Activated CD8-positive, alpha-beta T cell treated with anti-CD3 and anti-CD28 coated beads for 36 hours (primary cell): Measurements from ENCODE around the gene RAD21L1. TPM values are rescaled to one million over a fixed set of nuclear protein-coding genes. Genes with fewer than 3 reads are reported as not detected.

Source experiments
- ATAC-seq: fragments of 200-7000 bp; cut with Tn5 transposase; one replicate; pipeline ENCODE4 v1.10.0; 2021; ENCODE audit warnings: mild to moderate bottlenecking, moderate library complexity
- CTCF ChIA-PET: fragments of 350-600 bp; sonication (Branson Sonifier 250); formaldehyde crosslinking; loops from one replicate; lab custom pipeline; 2021; ENCODE audit warnings: antibody characterized with exemption; lab: Charles Lee
- POLR2A ChIA-PET: fragments of 350-600 bp; sonication (Branson Sonifier 250); formaldehyde crosslinking; loops from one replicate; lab custom pipeline; 2021; ENCODE audit warnings: antibody characterized with exemption; lab: Charles Lee
- DNase-seq: peaks from one replicate; pipeline ENCODE4 v3.0.0-alpha.2; 2020
- H3K27ac Mint-ChIP-seq: one replicate; pipeline ENCODE4 v1.8.0; 2021; ENCODE audit warnings: mild to moderate bottlenecking, mixed read lengths
- H3K27me3 Mint-ChIP-seq: one replicate; pipeline ENCODE4 v1.8.0; 2021; ENCODE audit warnings: mixed read lengths
- H3K36me3 Mint-ChIP-seq: one replicate; pipeline ENCODE4 v1.8.0; 2021; ENCODE audit warnings: low read depth, mixed read lengths
- H3K4me1 Mint-ChIP-seq: one replicate; pipeline ENCODE4 v1.8.0; 2021; ENCODE audit warnings: low read depth, mixed read lengths
- H3K4me3 Mint-ChIP-seq: one replicate; pipeline ENCODE4 v1.8.0; 2021; ENCODE audit warnings: mild to moderate bottlenecking, moderate library complexity, mixed read lengths
- H3K9me3 Mint-ChIP-seq: one replicate; pipeline ENCODE4 v1.8.0; 2021; ENCODE audit warnings: mixed read lengths
- intact Hi-C: fragments of 100-400 bp; cut with micrococcal nuclease; formaldehyde crosslinking; loops from one replicate; pipeline ENCODE4 v1.10.0; 2022
- total RNA-seq, 2 experiments: library from RNA; stranded (reverse); gene quantifications; one replicate each; pipeline ENCODE4 v1.2.3, GENCODE V29; 2021
- TF ChIP-seq, protein P1 (sequence below): fragments of 200-600 bp; IDR thresholded peaks from one replicate; pipeline ENCODE4 v1.8.0; 2022; ENCODE audit warnings: antibody characterized with exemption, mild to moderate bottlenecking

RAD21L1 gene
- total RNA-seq, 2 experiments from 2014 or later = 0.18 to 0.25 TPM

DNA sequence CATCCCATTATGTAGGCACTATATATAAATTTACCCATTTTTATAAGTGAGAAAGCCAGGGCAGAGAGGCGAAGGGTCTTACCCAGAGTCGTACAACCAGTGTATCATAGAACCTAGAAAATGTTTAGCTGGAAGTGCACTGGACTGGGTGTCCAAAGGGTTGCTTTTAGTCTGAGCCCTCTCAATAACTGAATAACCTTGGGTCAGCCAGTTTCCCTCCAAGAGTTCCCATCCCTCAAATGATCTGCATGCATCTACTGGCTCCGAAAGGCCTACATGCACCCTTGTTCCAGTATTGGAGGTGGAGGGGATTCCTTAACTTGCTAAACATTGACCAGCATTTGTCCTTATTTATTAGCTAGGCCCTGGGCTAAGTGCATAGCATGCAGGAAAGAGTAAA, 44.0 kb downstream of the RAD21L1 start:
- no peaks in the 10 kb centered on the region for H3K36me3 Mint-ChIP-seq

DNA sequence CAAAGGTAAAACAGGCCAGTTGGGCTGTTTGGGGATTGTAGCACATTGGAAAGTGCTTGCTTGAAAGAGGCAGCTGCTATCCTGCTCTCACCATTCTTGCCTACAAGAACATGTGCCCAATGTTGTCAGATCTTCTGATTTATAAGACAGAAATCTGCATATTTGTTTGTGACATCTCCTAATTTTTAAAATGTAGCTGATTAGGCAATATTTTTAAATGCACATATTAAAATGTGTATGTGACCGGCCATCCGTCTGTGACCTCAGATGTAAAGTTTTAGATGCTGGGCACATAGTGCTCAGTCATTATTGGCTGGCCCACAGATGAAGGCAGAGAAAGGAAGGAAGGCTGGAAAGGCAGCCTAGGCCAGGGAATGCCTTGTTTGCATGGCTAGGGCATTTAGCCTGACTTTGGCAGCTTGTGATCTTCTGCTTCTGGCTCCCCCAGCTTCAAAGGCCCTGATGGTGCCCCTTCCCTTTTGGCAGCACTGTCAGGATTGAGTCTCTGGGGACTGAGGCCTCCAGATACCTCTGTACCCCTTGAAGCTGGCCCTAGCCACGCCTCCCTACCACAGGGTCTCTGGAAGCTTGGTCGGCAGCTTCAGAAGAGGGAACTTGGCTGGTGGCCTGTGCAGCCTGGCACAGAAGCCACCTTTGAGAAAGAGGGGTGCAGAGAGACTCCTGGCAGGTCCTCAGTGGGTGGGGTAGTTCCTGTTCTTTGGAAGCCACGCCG, 46.7 kb downstream of the RAD21L1 start:
- Mint-ChIP-seq H3K4me1 (peaks cover 34% of the 10 kb centered on the region), H3K9me3 (no peaks in the 10 kb centered on the region), H3K36me3 (no peaks in the 10 kb centered on the region), H3K4me3 (no peak overlapping the region), H3K27ac (no peak overlapping the region), H3K27me3 (no peaks in the 10 kb centered on the region)
- ChIA-PET CTCF (interaction anchor here (1.0 to 1.8 kb wide), 2 partner anchors 9 to 45 kb away, joined by 3 to 4 read pairs; no protein-coding TSS in a partner anchor), POLR2A (interaction anchor here (1.4 to 1.6 kb wide), 2 partner anchors 14 to 85 kb away, joined by 3 to 7 read pairs; no protein-coding TSS in a partner anchor)
- TF ChIP-seq, protein P1, sequence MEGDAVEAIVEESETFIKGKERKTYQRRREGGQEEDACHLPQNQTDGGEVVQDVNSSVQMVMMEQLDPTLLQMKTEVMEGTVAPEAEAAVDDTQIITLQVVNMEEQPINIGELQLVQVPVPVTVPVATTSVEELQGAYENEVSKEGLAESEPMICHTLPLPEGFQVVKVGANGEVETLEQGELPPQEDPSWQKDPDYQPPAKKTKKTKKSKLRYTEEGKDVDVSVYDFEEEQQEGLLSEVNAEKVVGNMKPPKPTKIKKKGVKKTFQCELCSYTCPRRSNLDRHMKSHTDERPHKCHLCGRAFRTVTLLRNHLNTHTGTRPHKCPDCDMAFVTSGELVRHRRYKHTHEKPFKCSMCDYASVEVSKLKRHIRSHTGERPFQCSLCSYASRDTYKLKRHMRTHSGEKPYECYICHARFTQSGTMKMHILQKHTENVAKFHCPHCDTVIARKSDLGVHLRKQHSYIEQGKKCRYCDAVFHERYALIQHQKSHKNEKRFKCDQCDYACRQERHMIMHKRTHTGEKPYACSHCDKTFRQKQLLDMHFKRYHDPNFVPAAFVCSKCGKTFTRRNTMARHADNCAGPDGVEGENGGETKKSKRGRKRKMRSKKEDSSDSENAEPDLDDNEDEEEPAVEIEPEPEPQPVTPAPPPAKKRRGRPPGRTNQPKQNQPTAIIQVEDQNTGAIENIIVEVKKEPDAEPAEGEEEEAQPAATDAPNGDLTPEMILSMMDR = no peak
- intact Hi-C loops = no loop called here
- DNase-seq = no peak
- no peak for ATAC-seq

More for the DNA sequence above, 44.0 kb downstream of the RAD21L1 start:
- Mint-ChIP-seq H3K4me1 (peaks cover 48% of the 10 kb centered on the region), H3K4me3 (no peak overlapping the region), H3K9me3 (no peaks in the 10 kb centered on the region), H3K27ac (no peak overlapping the region), H3K27me3 (no peaks in the 10 kb centered on the region)
- intact Hi-C loops = no loop called here
- DNase-seq (no peak), ATAC-seq (no peak)
- ChIA-PET POLR2A (interaction anchor here (0.8 to 1.2 kb wide), 5 partner anchors 11 to 31 kb away, joined by 3 read pairs; no protein-coding TSS in a partner anchor), CTCF (interaction anchor here (0.8 kb wide), 1 partner anchor 161 kb away, joined by 3 read pairs; no protein-coding TSS in a partner anchor)
- TF ChIP-seq, protein P1 = no peak

DNA sequence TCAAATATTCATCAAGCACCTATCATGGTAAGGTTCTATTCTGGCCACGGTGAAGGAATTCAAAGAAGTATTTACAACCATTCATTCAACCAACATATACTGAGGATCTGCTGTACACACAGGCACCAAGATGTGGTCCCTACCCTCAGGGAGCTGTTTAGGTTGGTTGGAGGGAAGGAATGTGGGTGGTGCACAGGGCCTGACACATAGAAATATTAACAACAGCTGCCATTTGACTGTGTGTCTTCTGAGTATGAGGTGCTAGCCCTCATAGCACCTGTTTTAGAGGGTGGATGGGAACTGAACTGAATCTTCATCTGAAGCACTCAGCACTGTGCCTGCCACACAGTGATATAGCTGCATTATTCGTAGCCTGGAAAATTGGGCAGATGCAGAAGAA, 47.5 kb downstream of the RAD21L1 start:
- no peaks in the 10 kb centered on the region for H3K27me3 Mint-ChIP-seq
- ChIA-PET POLR2A (interaction anchor here (0.6 to 1.6 kb wide), 4 partner anchors 12 to 471 kb away, joined by 3 to 7 read pairs (median 4); no protein-coding TSS in a partner anchor), CTCF (interaction anchor here (1.0 to 1.8 kb wide), 2 partner anchors 8 to 46 kb away, joined by 3 to 4 read pairs; no protein-coding TSS in a partner anchor)
- no peak overlapping the region for H3K27ac Mint-ChIP-seq
- H3K36me3 Mint-ChIP-seq = no peaks in the 10 kb centered on the region
- no peak overlapping the region for H3K4me3 Mint-ChIP-seq
- DNase-seq (no peak), ATAC-seq (no peak)
- intact Hi-C loops = no loop called here
- TF ChIP-seq, protein P1 = no peak
- H3K9me3 Mint-ChIP-seq = no peaks in the 10 kb centered on the region
- H3K4me1 Mint-ChIP-seq = peaks cover 29% of the 10 kb centered on the region

DNA sequence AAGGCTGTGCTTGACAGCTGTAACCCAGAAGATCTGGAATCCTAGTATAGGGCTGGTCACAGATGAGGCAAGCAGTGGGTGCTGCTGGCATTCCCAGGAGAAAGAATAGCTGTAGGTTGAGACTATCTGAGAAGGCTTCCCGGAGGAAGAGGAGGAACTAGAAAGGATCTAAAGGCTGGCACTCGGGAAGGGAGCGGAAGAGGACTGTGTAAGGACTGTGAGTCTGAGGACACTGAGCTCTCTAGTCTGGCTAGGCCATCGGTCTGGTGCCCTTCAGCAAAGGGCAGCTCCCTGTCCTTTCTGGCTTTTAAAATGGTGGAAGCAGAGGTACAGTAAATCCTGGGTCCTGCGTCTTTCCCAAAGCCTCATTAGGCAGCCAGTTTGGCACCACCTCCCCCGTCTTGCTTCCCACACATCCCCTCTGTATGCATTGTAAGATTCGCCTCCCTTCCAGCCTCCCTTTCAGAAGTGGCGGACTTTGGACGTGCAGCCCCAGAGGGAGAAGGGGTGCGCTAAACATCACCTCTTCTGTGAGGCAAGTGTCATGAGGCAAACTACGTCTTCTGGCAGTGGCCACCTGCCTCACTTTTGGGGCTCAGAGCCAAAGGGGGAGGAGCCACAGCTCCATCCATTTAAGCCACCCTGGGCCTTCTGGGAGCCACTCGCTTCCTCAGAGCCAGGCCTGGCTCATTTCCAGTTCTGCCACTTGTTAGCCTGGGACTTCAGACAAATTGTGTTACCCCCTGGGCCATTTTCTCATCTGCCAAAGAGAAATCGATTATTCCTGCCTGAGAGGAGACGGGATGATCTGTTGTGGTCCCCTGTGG, 48.9 kb downstream of the RAD21L1 start:
- ChIA-PET POLR2A (interaction anchor here (0.6 to 1.0 kb wide), 4 partner anchors 9 to 287 kb away, joined by 3 to 5 read pairs (median 4); no protein-coding TSS in a partner anchor), CTCF (interaction anchor here (1.1 to 1.4 kb wide), 2 partner anchors 12 to 38 kb away, joined by 3 to 4 read pairs; no protein-coding TSS in a partner anchor)
- TF ChIP-seq, protein P1 = no peak
- Mint-ChIP-seq H3K27me3 (no peaks in the 10 kb centered on the region), H3K36me3 (no peaks in the 10 kb centered on the region), H3K27ac (no peak overlapping the region), H3K9me3 (no peaks in the 10 kb centered on the region), H3K4me1 (peaks cover 30% of the 10 kb centered on the region), H3K4me3 (no peak overlapping the region)
- DNase-seq (no peak), ATAC-seq (no peak)
- intact Hi-C loops = no loop called here
